Osteocyte (in vitro differentiated cells): Measurements from ENCODE around the gene IPO9. TPM values are rescaled to one million over a fixed set of nuclear protein-coding genes. Genes with fewer than 3 reads are reported as not detected.

Experiments
- DNase-seq: peaks from one replicate; pipeline ENCODE4 v3.0.0; 2021; ENCODE audit warnings: mixed read lengths; ENCODE audit not compliant: unreplicated experiment; ENCODE audit errors: extremely low spot score
- H3K27ac Mint-ChIP-seq: one replicate; pipeline ENCODE4 v1.8.0; 2021; ENCODE audit warnings: mild to moderate bottlenecking, mixed read lengths; ENCODE audit not compliant: unreplicated experiment
- H3K27me3 Mint-ChIP-seq: one replicate; pipeline ENCODE4 v1.8.0; 2021; ENCODE audit warnings: mixed read lengths; ENCODE audit not compliant: unreplicated experiment
- H3K36me3 Mint-ChIP-seq: one replicate; pipeline ENCODE4 v1.8.0; 2021; ENCODE audit warnings: mixed read lengths; ENCODE audit not compliant: unreplicated experiment
- H3K4me1 Mint-ChIP-seq: one replicate; pipeline ENCODE4 v1.8.0; 2021; ENCODE audit warnings: mixed read lengths; ENCODE audit not compliant: unreplicated experiment
- H3K4me3 Mint-ChIP-seq: one replicate; pipeline ENCODE4 v1.8.0; 2021; ENCODE audit warnings: mild to moderate bottlenecking, moderate library complexity, mixed read lengths; ENCODE audit not compliant: unreplicated experiment
- H3K9me3 Mint-ChIP-seq: one replicate; pipeline ENCODE4 v1.8.0; 2021; ENCODE audit warnings: mixed read lengths; ENCODE audit not compliant: unreplicated experiment
- total RNA-seq: library from RNA; stranded (reverse); gene quantifications from 2 replicates; pipeline ENCODE4 v1.2.1, GENCODE V29; 2021
- TF ChIP-seq, protein P1 (sequence below): fragments of 200-600 bp; sonication (generic); IDR thresholded peaks from 2 replicates; pipeline ENCODE4 v1.5.0; 2021; ENCODE audit warnings: antibody characterized with exemption, mild to moderate bottlenecking, moderate library complexity

The IPO9 gene
- total RNA-seq, 1 donor from 2014 or later, result 65.0 TPM

GRCh38 chr1:201891451-201892045 is 62.6 kb downstream of the IPO9 start:
- Mint-ChIP-seq H3K4me3 (no peak overlapping the region), H3K9me3 (no peaks in the 10 kb centered on the region), H3K27me3 (no peaks in the 10 kb centered on the region), H3K4me1 (peaks cover 30% of the 10 kb centered on the region), H3K27ac (no peak overlapping the region), H3K36me3 (no peaks in the 10 kb centered on the region)
- no peak for DNase-seq
- TF ChIP-seq, protein P1, sequence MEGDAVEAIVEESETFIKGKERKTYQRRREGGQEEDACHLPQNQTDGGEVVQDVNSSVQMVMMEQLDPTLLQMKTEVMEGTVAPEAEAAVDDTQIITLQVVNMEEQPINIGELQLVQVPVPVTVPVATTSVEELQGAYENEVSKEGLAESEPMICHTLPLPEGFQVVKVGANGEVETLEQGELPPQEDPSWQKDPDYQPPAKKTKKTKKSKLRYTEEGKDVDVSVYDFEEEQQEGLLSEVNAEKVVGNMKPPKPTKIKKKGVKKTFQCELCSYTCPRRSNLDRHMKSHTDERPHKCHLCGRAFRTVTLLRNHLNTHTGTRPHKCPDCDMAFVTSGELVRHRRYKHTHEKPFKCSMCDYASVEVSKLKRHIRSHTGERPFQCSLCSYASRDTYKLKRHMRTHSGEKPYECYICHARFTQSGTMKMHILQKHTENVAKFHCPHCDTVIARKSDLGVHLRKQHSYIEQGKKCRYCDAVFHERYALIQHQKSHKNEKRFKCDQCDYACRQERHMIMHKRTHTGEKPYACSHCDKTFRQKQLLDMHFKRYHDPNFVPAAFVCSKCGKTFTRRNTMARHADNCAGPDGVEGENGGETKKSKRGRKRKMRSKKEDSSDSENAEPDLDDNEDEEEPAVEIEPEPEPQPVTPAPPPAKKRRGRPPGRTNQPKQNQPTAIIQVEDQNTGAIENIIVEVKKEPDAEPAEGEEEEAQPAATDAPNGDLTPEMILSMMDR, result no peak

DNA sequence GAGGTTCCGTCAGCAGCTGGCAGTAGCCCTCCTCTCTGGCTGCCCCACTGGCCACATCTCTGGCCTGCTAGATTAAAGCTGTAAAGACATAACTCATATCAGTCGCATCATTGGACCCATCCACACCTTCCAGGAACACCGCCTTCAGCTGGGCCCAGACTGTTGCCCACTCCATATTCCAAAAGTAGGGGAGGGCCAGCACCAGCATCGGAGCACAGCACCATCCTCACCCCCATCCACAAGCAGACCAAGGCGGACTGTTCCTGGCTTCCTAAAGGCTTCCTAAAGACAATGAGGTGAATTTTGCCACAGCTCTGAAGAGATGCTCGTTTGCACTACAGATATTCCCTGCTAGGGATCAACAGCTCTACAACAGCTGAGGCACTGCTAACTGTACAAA is 63.3 kb downstream of the IPO9 start:
- Mint-ChIP-seq H3K4me3 (no peak overlapping the region), H3K27ac (no peak overlapping the region), H3K9me3 (no peaks in the 10 kb centered on the region), H3K27me3 (no peaks in the 10 kb centered on the region), H3K4me1 (peaks cover 32% of the 10 kb centered on the region), H3K36me3 (no peaks in the 10 kb centered on the region)
- DNase-seq, result no peak
- TF ChIP-seq, protein P1, result no peak

- H3K36me3 Mint-ChIP-seq, result peaks cover 3% of the 10 kb centered on the region
- H3K4me3 Mint-ChIP-seq, result no peak overlapping the region
- H3K4me1 Mint-ChIP-seq, result peaks cover 25% of the 10 kb centered on the region
- TF ChIP-seq, protein P1, result no peak
- peak overlapping the region; percentile 15 for H3K27ac Mint-ChIP-seq
- H3K9me3 Mint-ChIP-seq, result no peaks in the 10 kb centered on the region
- H3K27me3 Mint-ChIP-seq, result no peaks in the 10 kb centered on the region
- DNase-seq, result no peak
Measured at GRCh38 chr1:201893431-201893830, 64.5 kb downstream of the IPO9 start.

- no peaks in the 10 kb centered on the region for H3K27me3 Mint-ChIP-seq
- H3K36me3 Mint-ChIP-seq, result peaks cover 3% of the 10 kb centered on the region
- H3K4me1 Mint-ChIP-seq, result peaks cover 22% of the 10 kb centered on the region
- peak overlapping the region; percentile 8 for H3K27ac Mint-ChIP-seq
- H3K9me3 Mint-ChIP-seq, result no peaks in the 10 kb centered on the region
- DNase-seq, result no peak
- H3K4me3 Mint-ChIP-seq, result no peak overlapping the region
- TF ChIP-seq, protein P1, result no peak
Measured at GRCh38 chr1:201894343-201895119, 65.6 kb downstream of the IPO9 start.

- no peaks in the 10 kb centered on the region for H3K27me3 Mint-ChIP-seq
- H3K36me3 Mint-ChIP-seq, result peaks cover 9% of the 10 kb centered on the region
- no peaks in the 10 kb centered on the region for H3K9me3 Mint-ChIP-seq
- DNase-seq, result no peak
- no peak overlapping the region for H3K27ac Mint-ChIP-seq
- H3K4me1 Mint-ChIP-seq, result peaks cover 22% of the 10 kb centered on the region
- H3K4me3 Mint-ChIP-seq, result no peak overlapping the region
- TF ChIP-seq, protein P1, result no peak
Measured at GRCh38 chr1:201895120-201895665, 66.2 kb downstream of the IPO9 start.
